Breast epithelium (tissue), 3 donors: ENCODE data around the gene OBP2A.

Experiments
- POLR2A ChIP-seq: fragments of 450-650 bp; IDR thresholded peaks from one replicate; pipeline ENCODE4 v1.6.1; 2016; ENCODE audit warnings: antibody characterized with exemption, mild to moderate bottlenecking, moderate library complexity
- POLR2AphosphoS5 ChIP-seq, 3 donors: sonication (generic); formaldehyde crosslinking; IDR thresholded peaks; one replicate each; pipeline ENCODE4 v1.6.1; 2017; ENCODE audit warnings: antibody characterized with exemption in 3 of 3
- TF ChIP-seq, protein P1 (sequence below), 3 donors: fragments of 450-650 bp; IDR thresholded peaks; one replicate each; pipeline ENCODE4 v1.5.1; 2016 to 2017; ENCODE audit warnings: antibody characterized with exemption in 3 of 3, mild to moderate bottlenecking in 3 of 3, moderate library complexity in 3 of 3

DNA sequence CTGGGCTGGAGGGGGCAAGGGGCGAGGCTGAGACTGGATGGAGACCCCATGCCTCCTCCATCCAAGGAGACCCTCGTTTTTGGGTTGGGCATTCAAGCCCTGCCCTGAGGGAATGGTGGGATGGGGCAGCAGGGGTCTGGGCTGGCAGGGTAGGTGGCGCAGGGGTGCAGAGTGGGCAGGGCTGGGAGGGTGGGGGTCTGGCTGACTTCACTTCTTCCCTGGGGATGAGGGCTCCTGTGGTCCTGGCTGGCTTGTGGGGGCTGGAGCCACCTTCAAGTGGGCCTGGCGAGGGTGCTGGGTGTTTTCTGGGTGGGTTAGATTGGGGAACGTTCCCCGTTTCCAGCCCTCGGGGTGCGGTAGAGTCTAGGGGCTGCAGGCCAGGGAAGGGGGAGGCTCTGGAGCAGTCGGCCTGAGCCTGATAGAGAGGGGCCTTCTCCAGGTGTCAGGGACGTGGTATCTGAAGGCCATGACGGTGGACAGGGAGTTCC, 24.3 kb upstream of the OBP2A start:
- TF ChIP-seq, protein P1, sequence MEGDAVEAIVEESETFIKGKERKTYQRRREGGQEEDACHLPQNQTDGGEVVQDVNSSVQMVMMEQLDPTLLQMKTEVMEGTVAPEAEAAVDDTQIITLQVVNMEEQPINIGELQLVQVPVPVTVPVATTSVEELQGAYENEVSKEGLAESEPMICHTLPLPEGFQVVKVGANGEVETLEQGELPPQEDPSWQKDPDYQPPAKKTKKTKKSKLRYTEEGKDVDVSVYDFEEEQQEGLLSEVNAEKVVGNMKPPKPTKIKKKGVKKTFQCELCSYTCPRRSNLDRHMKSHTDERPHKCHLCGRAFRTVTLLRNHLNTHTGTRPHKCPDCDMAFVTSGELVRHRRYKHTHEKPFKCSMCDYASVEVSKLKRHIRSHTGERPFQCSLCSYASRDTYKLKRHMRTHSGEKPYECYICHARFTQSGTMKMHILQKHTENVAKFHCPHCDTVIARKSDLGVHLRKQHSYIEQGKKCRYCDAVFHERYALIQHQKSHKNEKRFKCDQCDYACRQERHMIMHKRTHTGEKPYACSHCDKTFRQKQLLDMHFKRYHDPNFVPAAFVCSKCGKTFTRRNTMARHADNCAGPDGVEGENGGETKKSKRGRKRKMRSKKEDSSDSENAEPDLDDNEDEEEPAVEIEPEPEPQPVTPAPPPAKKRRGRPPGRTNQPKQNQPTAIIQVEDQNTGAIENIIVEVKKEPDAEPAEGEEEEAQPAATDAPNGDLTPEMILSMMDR (IDR thresholded peaks at IDR 0.05): no peak
- TF ChIP-seq POLR2A (no peak), POLR2AphosphoS5 (IDR thresholded peaks at IDR 0.05) (no peak)
